GM19452 (cell line): ENCODE measurements around the gene DYNC1I1.

Source experiments
- ATAC-seq: cut with Tn5 transposase; IDR thresholded peaks from one replicate; pipeline ENCODE4 v1.9.1; 2021; ENCODE audit not compliant: unreplicated experiment

DYNC1I1 gene

GRCh38 chr7:95772298-95772770 is at the start of gene DYNC1I1:
TSS of gene DYNC1I1 (plus strand) at chr7:95772554. CDS start at chr7:95804730, 32,176 bp downstream.
- ATAC-seq: peak; percentile 89

- ATAC-seq: peak; percentile 56
Measured at GRCh38 chr7:95723583-95724180, 48.7 kb upstream of the DYNC1I1 start.

- ATAC-seq: no peak
Measured at GRCh38 chr7:95725205-95725604, 47.1 kb upstream of the DYNC1I1 start.

- ATAC-seq: no peak
Measured at GRCh38 chr7:95730493-95731280, 41.7 kb upstream of the DYNC1I1 start.

- ATAC-seq: no peak
Measured at GRCh38 chr7:95736635-95737034, 35.7 kb upstream of the DYNC1I1 start.

GRCh38 chr7:95737828-95738505 is 34.4 kb upstream of the DYNC1I1 start:
- no peak for ATAC-seq

DNA sequence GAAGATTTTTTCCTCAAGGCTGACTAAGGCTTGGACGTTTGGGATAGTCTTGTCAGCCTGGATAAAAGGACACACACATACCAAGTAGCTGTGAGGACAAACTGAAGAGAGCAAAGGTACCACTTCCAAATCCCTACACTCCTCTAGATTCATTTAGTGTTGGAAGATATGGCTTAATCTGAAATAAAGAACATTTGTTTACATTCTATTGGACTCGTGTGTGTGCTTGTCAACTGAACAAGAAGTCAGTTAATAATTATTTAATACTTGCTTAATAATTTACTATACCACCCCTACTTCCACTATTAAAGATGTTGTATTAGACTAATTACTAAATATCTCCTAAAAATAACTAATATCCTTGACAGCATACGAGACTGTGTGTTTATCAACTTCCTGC is 23.3 kb upstream of the DYNC1I1 start:
- no peak for ATAC-seq

- ATAC-seq: no peak
Measured at GRCh38 chr7:95749515-95749914, 22.8 kb upstream of the DYNC1I1 start.

DNA sequence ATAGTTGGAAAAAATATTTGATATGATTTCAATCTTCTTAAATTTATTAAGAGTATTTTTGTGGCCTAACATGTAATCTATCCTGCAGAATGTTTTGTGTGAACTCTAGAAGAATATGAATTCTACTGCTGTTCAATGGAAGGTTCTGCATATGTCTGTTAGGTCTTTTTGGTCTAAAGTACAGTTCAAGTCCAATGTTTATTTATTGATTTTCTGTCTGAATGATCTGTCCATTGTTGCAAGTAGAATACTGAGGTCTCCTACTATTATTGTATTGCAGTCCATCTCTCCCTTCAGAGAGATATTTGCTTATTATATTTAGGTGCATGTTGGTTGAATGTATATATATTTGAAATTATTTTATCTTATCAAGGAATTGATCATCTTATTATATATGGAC is 18.9 kb upstream of the DYNC1I1 start:
- ATAC-seq: no peak

GRCh38 chr7:95755277-95755934 is 16.9 kb upstream of the DYNC1I1 start:
- ATAC-seq: no peak

GRCh38 chr7:95758187-95758586 is 14.2 kb upstream of the DYNC1I1 start:
- ATAC-seq: no peak

DNA sequence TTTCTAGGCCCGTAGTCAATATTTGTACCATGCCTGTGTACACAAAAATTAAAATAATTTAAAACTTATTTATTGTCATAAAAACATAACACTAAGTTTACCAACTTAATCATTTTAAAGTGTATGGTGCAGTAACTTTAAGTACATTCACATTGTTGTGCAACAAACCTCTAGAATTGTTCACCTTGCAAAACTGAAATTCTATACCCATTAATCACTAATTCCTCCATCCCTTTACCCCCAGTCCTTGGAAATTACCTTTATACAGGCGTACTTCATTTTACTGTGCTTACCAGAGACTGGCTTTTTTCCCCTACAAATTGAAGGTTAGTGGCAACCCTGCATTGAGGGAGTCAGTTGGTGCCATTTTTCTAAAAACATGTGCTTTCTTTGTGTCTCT is 6.3 kb upstream of the DYNC1I1 start:
- no peak for ATAC-seq

GRCh38 chr7:95766657-95767056 is 5.7 kb upstream of the DYNC1I1 start:
- ATAC-seq: peak; percentile 64

DNA sequence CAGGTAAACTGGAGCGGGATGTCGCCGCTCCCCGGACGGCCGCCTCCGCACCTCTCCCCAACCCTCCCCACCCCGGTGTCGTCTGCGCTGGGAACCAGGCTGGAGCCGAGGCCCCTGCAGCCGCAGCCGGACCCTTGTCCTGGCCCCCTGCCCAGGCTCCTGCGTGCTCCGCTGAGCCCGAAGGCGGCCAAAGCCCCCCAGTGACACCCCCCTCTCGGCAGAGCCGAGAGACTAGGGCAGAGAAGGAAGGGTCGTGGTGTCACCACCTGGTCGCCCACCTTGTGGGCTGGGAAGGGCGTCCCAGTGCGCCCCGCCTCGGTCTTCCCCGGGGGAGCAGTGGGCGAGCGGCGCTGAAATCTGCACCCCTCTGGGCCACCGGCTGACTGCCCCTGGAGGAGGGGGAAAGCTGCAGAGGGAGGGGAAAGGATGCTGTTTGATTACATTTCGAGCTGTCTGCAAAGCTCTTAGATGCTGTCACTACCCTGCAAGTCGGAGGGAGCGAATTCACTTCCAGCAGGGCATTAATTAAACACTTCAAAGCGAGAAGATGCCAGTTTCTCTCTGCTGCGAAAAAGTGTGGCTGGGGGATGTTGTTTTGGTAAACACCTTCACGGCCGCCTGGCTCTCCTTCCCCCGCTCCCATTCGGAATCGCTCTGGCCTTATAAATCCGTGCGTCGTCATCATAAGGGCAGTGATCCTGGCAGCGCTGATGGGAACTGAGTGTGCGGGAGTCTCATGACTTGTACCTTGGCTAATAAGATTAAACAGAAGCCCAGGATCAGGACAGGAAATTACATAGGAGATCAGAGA is 622 bp downstream of the DYNC1I1 start:
- ATAC-seq: no peak

GRCh38 chr7:95776561-95777185 is 4.3 kb downstream of the DYNC1I1 start:
- no peak for ATAC-seq

GRCh38 chr7:95777269-95777668 is 4.9 kb downstream of the DYNC1I1 start:
- no peak for ATAC-seq

DNA sequence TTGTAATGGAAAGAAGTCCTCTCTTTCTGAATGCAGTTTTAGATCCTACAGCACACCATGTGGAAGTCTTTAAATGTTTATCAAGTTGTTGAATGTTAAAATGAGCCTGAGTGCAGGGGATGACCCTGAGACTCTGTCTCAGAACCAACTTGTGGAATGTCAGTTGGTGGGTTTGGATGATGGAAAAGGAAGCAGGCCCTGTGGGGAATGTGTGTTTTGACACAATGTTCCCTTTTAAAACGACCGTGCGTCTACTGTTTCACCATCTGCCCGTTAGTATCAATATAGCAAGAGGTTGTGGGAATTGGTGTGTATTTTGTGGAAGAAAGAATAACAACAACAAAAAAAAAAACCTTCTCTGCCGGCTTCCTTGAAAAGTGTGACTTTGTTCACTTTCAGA is 8.3 kb downstream of the DYNC1I1 start:
- ATAC-seq: no peak

- no peak for ATAC-seq
Measured at GRCh38 chr7:95781961-95782586, 9.7 kb downstream of the DYNC1I1 start.

DNA sequence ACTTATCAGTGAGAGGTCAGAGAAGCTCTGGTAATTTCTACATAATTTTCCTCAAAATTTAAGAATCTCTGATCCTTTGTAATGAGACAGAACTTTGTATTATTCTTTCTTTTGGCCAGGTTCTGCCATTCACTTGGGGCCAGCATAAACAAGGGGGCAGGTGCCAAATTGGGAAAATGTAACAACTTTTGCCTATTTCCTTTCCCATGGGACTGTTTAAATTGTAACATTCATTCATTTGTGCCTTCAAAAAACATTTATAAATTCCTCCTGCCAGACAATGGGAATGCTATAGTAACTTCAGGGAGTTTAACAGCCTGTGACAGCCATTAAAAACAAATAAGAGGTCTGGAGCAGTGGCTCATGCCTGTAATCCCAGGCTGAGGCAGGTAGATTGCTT is 12.4 kb downstream of the DYNC1I1 start:
- ATAC-seq: no peak

GRCh38 chr7:95788258-95788657 is 15.9 kb downstream of the DYNC1I1 start:
- ATAC-seq: no peak
